ENCODE results near the gene C6orf62.
"Not testable (repeated sequence)": the region's sequence is repeated elsewhere in the genome, so short reads cannot be mapped to it uniquely, and the experiment has no call there.

Gene C6orf62

DNA sequence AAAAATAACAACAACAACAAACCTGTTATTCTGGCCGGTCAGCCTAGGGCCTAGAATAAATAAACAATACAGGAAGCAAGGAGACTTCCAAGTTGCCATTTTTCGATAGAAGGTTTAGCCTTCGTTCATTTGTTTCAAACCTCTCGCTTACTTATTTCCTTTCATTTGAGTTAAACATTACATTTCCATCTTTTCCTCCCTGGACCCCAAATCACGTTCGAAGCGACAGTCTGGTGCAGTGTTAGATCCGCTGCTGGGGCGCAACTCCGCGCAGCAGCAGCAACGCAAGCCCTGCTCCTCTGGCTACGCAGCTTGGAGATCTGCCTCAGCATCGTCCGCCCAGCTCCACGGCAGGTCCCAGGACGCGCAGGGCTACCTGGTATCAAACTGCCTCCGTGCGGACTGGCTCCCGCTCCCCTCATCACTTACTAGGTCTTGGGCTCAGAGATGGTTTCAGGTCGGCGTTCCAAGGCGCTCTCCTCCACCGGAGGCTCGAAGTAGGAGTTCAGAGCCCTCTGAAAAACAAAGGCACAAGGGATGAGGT lies 52.8 kb downstream of the C6orf62 start:
- FAIRE-seq, result no peak

- no peak for FAIRE-seq
Measured at GRCh38 chr6:24664046-24664987, 54.6 kb downstream of the C6orf62 start.

- no peak for FAIRE-seq
Measured at GRCh38 chr6:24663189-24663588, 55.8 kb downstream of the C6orf62 start.

DNA sequence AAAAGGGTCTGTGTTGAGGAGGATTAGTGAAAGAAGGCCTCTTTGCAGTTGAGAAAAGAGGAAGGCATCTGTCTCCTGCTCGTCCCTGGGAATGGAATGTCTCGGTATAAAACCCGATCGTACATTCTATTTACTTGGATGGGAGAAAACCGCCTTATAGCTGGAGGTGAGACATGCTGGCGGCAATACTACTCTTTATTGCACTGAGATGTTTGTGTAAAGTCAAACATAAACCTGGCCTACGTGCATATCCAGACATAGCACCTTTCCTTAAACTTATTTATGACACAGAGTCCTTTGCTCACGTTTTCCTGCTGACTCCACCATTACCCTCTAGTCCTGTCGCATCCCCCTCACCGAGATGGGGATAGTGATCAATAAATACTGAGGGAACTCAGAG lies 56.7 kb downstream of the C6orf62 start:
- FAIRE-seq, result no peak

GRCh38 chr6:24661759-24662158 lies 57.2 kb downstream of the C6orf62 start:
- not testable (repeated sequence) for FAIRE-seq

DNA sequence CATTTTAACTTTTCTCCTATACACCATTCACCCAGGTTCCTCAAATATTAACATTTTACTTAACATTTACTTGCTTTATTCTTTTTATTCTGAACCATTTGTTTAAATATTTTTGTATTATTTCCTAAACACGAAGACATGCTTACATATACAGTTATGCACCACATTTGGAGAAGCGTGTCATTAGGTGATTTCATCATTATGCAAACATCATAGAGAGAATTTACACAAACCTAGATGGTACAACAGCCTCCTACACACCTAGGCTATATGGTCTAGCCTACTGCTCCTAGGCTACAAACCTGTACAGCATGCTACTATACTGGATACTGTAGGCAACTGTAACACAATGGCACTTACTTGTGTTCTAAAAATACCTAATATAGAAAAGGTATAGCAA lies 58.8 kb downstream of the C6orf62 start:
- no peak for FAIRE-seq

DNA sequence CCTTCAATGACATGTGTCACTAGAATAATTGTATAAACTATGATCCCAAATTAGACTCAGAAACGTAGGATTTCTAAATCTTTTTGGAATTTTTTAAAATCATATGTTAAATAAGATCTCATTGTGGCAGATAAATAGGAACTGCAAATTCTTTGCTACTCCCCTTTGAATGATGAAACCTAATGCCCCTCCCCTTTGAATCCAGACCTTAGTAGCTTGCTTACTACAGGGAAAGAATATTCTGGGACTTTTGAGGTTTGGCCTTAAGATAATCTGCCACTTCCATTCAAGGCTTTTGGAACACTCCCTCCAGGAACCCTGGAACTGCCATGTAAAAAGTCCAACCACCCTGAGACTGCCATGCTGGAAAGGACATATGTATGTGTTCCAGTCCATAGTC lies 59.4 kb downstream of the C6orf62 start:
- no peak for FAIRE-seq

- FAIRE-seq, result no peak
Measured at GRCh38 chr6:24658573-24659560, 60.1 kb downstream of the C6orf62 start.

DNA sequence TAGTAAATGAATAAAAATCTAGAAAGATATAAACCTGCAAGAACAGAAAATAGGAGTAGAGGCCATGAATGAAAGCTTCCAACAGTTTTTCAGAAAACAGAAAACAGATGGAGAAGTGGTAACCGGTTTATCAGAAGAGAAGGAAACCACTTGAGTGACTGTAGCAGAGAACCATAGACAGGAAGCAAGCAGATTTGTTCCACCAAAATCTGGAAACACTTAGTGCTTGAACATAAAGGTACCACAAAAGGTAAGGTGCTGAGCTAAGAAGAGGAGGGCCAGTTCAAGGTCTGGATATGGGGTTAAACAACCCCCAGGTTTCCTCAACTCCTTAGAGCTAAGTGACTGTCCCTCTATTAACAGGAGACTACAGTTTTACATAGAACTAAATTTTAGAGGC lies 63.7 kb downstream of the C6orf62 start:
- no peak for FAIRE-seq

All from G401.6 (cell line).